PC-9 (cell line): ENCODE measurements around the gene VWA2.

ENCODE experiments used
- EZH2 ChIP-seq: fragments of 200-600 bp; sonication (generic); IDR thresholded peaks from 2 replicates; pipeline ENCODE4 v1.8.0; 2017; ENCODE audit warnings: antibody characterized with exemption, low read depth
- TF ChIP-seq, protein P1 (sequence below): fragments of 200-600 bp; sonication (generic); conservative IDR thresholded peaks from 2 replicates; pipeline ENCODE4 v1.6.1; 2017; ENCODE audit warnings: mixed run types, antibody characterized with exemption, mild to moderate bottlenecking, moderate library complexity

GRCh38 chr10:114285961-114286441, 46.9 kb downstream of the VWA2 start:
- TF ChIP-seq, protein P1, sequence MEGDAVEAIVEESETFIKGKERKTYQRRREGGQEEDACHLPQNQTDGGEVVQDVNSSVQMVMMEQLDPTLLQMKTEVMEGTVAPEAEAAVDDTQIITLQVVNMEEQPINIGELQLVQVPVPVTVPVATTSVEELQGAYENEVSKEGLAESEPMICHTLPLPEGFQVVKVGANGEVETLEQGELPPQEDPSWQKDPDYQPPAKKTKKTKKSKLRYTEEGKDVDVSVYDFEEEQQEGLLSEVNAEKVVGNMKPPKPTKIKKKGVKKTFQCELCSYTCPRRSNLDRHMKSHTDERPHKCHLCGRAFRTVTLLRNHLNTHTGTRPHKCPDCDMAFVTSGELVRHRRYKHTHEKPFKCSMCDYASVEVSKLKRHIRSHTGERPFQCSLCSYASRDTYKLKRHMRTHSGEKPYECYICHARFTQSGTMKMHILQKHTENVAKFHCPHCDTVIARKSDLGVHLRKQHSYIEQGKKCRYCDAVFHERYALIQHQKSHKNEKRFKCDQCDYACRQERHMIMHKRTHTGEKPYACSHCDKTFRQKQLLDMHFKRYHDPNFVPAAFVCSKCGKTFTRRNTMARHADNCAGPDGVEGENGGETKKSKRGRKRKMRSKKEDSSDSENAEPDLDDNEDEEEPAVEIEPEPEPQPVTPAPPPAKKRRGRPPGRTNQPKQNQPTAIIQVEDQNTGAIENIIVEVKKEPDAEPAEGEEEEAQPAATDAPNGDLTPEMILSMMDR: no peak
- no peak for TF ChIP-seq EZH2
